Osteocyte (in vitro differentiated cells): ENCODE data around the gene ANKS1A. TPM values are rescaled to one million over a fixed set of nuclear protein-coding genes. Genes with fewer than 3 reads are reported as not detected.

Experiments
- DNase-seq: peaks from one replicate; pipeline ENCODE4 v3.0.0; 2021; ENCODE audit warnings: mixed read lengths; ENCODE audit not compliant: unreplicated experiment; ENCODE audit errors: extremely low spot score
- H3K27ac Mint-ChIP-seq: one replicate; pipeline ENCODE4 v1.8.0; 2021; ENCODE audit warnings: mild to moderate bottlenecking, mixed read lengths; ENCODE audit not compliant: unreplicated experiment
- H3K27me3 Mint-ChIP-seq: one replicate; pipeline ENCODE4 v1.8.0; 2021; ENCODE audit warnings: mixed read lengths; ENCODE audit not compliant: unreplicated experiment
- H3K36me3 Mint-ChIP-seq: one replicate; pipeline ENCODE4 v1.8.0; 2021; ENCODE audit warnings: mixed read lengths; ENCODE audit not compliant: unreplicated experiment
- H3K4me1 Mint-ChIP-seq: one replicate; pipeline ENCODE4 v1.8.0; 2021; ENCODE audit warnings: mixed read lengths; ENCODE audit not compliant: unreplicated experiment
- H3K4me3 Mint-ChIP-seq: one replicate; pipeline ENCODE4 v1.8.0; 2021; ENCODE audit warnings: mild to moderate bottlenecking, moderate library complexity, mixed read lengths; ENCODE audit not compliant: unreplicated experiment
- H3K9me3 Mint-ChIP-seq: one replicate; pipeline ENCODE4 v1.8.0; 2021; ENCODE audit warnings: mixed read lengths; ENCODE audit not compliant: unreplicated experiment
- CTCF ChIP-seq: fragments of 200-600 bp; sonication (generic); IDR thresholded peaks from 2 replicates; pipeline ENCODE4 v1.5.0; 2021; ENCODE audit warnings: antibody characterized with exemption, mild to moderate bottlenecking, moderate library complexity
- total RNA-seq: library from RNA; stranded (reverse); gene quantifications from 2 replicates; pipeline ENCODE4 v1.2.1, GENCODE V29; 2021

The ANKS1A gene
- total RNA-seq, 1 donor from 2014 or later, result 15.5 TPM

- H3K9me3 Mint-ChIP-seq, result no peaks in the 10 kb centered on the region
- H3K4me1 Mint-ChIP-seq, result peaks cover 10% of the 10 kb centered on the region
- H3K4me3 Mint-ChIP-seq, result no peak overlapping the region
- TF ChIP-seq CTCF, result no peak
- no peak overlapping the region for H3K27ac Mint-ChIP-seq
- no peak for DNase-seq
- peaks cover 2% of the 10 kb centered on the region for H3K36me3 Mint-ChIP-seq
- H3K27me3 Mint-ChIP-seq, result no peaks in the 10 kb centered on the region
These were observed 20.3 kb downstream of the ANKS1A start for GRCh38 chr6:34909320-34909883.

GRCh38 chr6:34911822-34912221, 22.8 kb downstream of the ANKS1A start:
- Mint-ChIP-seq H3K4me1 (peaks cover 13% of the 10 kb centered on the region), H3K36me3 (no peaks in the 10 kb centered on the region), H3K9me3 (no peaks in the 10 kb centered on the region), H3K27ac (no peak overlapping the region), H3K4me3 (no peak overlapping the region), H3K27me3 (no peaks in the 10 kb centered on the region)
- TF ChIP-seq CTCF, result no peak
- no peak for DNase-seq

GRCh38 chr6:34912715-34913464, 23.8 kb downstream of the ANKS1A start:
- Mint-ChIP-seq H3K36me3 (no peaks in the 10 kb centered on the region), H3K27ac (no peak overlapping the region), H3K27me3 (no peaks in the 10 kb centered on the region), H3K9me3 (no peaks in the 10 kb centered on the region), H3K4me1 (peaks cover 13% of the 10 kb centered on the region), H3K4me3 (no peak overlapping the region)
- no peak for TF ChIP-seq CTCF
- DNase-seq, result no peak

GRCh38 chr6:34914358-34914757, 25.3 kb downstream of the ANKS1A start:
- Mint-ChIP-seq H3K27me3 (no peaks in the 10 kb centered on the region), H3K4me1 (peaks cover 13% of the 10 kb centered on the region), H3K36me3 (no peaks in the 10 kb centered on the region), H3K9me3 (no peaks in the 10 kb centered on the region), H3K4me3 (no peak overlapping the region), H3K27ac (no peak overlapping the region)
- TF ChIP-seq CTCF, result no peak
- DNase-seq, result no peak

GRCh38 chr6:34916348-34916967, 27.4 kb downstream of the ANKS1A start:
- Mint-ChIP-seq H3K36me3 (no peaks in the 10 kb centered on the region), H3K27me3 (no peaks in the 10 kb centered on the region), H3K9me3 (no peaks in the 10 kb centered on the region), H3K4me3 (no peak overlapping the region), H3K27ac (no peak overlapping the region), H3K4me1 (peaks cover 9% of the 10 kb centered on the region)
- TF ChIP-seq CTCF, result no peak
- DNase-seq, result no peak
